GM12878 (cell line): ENCODE data around the gene ARHGAP32. TPM values are rescaled to one million over a fixed set of nuclear protein-coding genes. Genes with fewer than 3 reads are reported as not detected.

Experiments used
- ATAC-seq: fragments of 200-7000 bp; cut with Tn5 transposase; 3 replicates; pipeline ENCODE4 v1.9.1; 2020; ENCODE audit warnings: mild to moderate bottlenecking, moderate library complexity
- BruUV-seq: library from RNA; stranded (reverse); fragments of 400-500 nt; replicated peaks from 2 replicates; lab custom pipeline; 2021; lab: Mats Ljungman, UMichigan
- CTCF ChIA-PET: fragments of 300-600 bp; sonication (Branson Sonifier 250); formaldehyde crosslinking; extraction: SDS; loops from one replicate; lab custom pipeline; 2021; ENCODE audit warnings: inconsistent platforms; lab: Yijun Ruan, JAX
- POLR2A ChIA-PET: fragments of 350-600 bp; formaldehyde crosslinking; extraction: SDS; loops from one replicate; lab custom pipeline; 2021; ENCODE audit warnings: inconsistent platforms; lab: Charles Lee
- RAD21 ChIA-PET: fragments of 300-600 bp; sonication (Branson Sonifier 250); formaldehyde crosslinking; loops from one replicate; lab custom pipeline; 2023; ENCODE audit warnings: antibody characterized with exemption; ENCODE audit not compliant: unreplicated experiment; lab: Charles Lee
- SMC1A ChIA-PET: fragments of 300-600 bp; sonication (Branson Sonifier 250); formaldehyde crosslinking; loops from one replicate; lab custom pipeline; 2023; ENCODE audit not compliant: unreplicated experiment, uncharacterized antibody; lab: Charles Lee
- DNase-seq: peaks from one replicate; pipeline ENCODE4 v3.0.0-alpha.2; 2011; ENCODE audit warnings: low read depth, low spot score
- FAIRE-seq: peaks from 3 replicates; lab custom pipeline; 2011; peaks lifted over from hg19 to GRCh38; lab: Jason Lieb, UNC
- H2AFZ ChIP-seq: 2 replicates; pipeline ENCODE4 v1.6.0; 2011; ENCODE audit warnings: low read depth, low read length, control low read depth; ENCODE audit not compliant: control insufficient read depth
- H3K27ac ChIP-seq: 2 replicates; pipeline ENCODE4 v1.5.1; 2011; ENCODE audit warnings: control low read depth; ENCODE audit not compliant: control insufficient read depth, insufficient read depth
- H3K27me3 ChIP-seq, 2 experiments: replicated peaks in 1 of 2; 2 replicates each; pipeline versions ENCODE4 v1.6.0 to v1.6.1; 2011; ENCODE audit warnings: low read length in 1 of 2; ENCODE audit not compliant: control insufficient read depth in 2 of 2, insufficient read depth in 2 of 2
- H3K36me3 ChIP-seq, 2 experiments: 2 replicates each; pipeline ENCODE4 v1.5.1; 2011; ENCODE audit warnings: low read length in 1 of 2; ENCODE audit not compliant: control insufficient read depth in 2 of 2, insufficient read depth in 2 of 2
- H3K4me1 ChIP-seq: 2 replicates; pipeline ENCODE4 v1.6.1; 2011; ENCODE audit warnings: mild to moderate bottlenecking, low read length, moderate library complexity, mixed read lengths; ENCODE audit not compliant: control insufficient read depth, insufficient read depth
- H3K4me2 ChIP-seq: 2 replicates; pipeline ENCODE4 v1.6.0; 2011; ENCODE audit warnings: control low read depth; ENCODE audit not compliant: control insufficient read depth, insufficient read depth
- H3K4me3 ChIP-seq: fragments of 200-600 bp; sonication (generic); 2 replicates; pipeline ENCODE4 v1.5.1; 2016
- H3K79me2 ChIP-seq: 2 replicates; pipeline ENCODE4 v1.6.0; 2011; ENCODE audit warnings: low read length; ENCODE audit not compliant: control insufficient read depth, insufficient read depth
- H3K9ac ChIP-seq: 2 replicates; pipeline ENCODE4 v1.8.0; 2011; ENCODE audit warnings: low read length, control low read depth, mixed read lengths; ENCODE audit not compliant: control insufficient read depth, insufficient read depth
- H3K9me3 ChIP-seq: replicated peaks from 3 replicates; pipeline ENCODE4 v1.5.1; 2011; ENCODE audit warnings: mild to moderate bottlenecking, low read length; ENCODE audit not compliant: control insufficient read depth, insufficient read depth
- H4K20me1 ChIP-seq: 2 replicates; pipeline ENCODE4 v1.6.0; 2011; ENCODE audit not compliant: control insufficient read depth, insufficient read depth
- GABPA ChIP-seq: IDR thresholded peaks from 2 replicates; pipeline ENCODE4 v1.6.1; 2014; ENCODE audit warnings: antibody characterized with exemption, low read depth, mild to moderate bottlenecking, inconsistent platforms
- MYB ChIP-seq: fragments of 150-350 bp; IDR thresholded peaks from 2 replicates; pipeline ENCODE4 v1.6.1; 2014; ENCODE audit warnings: mild to moderate bottlenecking, low read depth, low read length, borderline replicate concordance
- NFXL1 ChIP-seq: fragments of 450-650 bp; IDR thresholded peaks from 2 replicates; pipeline ENCODE4 v1.6.1; 2017; ENCODE audit warnings: antibody characterized with exemption, mild to moderate bottlenecking, borderline replicate concordance
- NFYA ChIP-seq: IDR thresholded peaks from 2 replicates; pipeline ENCODE4 v1.6.1; 2011; ENCODE audit warnings: low read depth, mild to moderate bottlenecking, low read length, improper control_type of control experiment, borderline replicate concordance
- PBX3 ChIP-seq: IDR thresholded peaks from 2 replicates; pipeline ENCODE4 v1.6.1; 2011; ENCODE audit warnings: mild to moderate bottlenecking, low read depth, low read length, moderate library complexity; ENCODE audit not compliant: insufficient replicate concordance
- POLR2AphosphoS5 ChIP-seq: IDR thresholded peaks from 2 replicates; pipeline ENCODE4 v1.6.1; 2011; ENCODE audit warnings: mild to moderate bottlenecking, low read length, inconsistent platforms
- RB1 ChIP-seq: fragments of 450-650 bp; formaldehyde crosslinking; IDR thresholded peaks from 2 replicates; pipeline ENCODE4 v1.6.1; 2017; ENCODE audit warnings: mild to moderate bottlenecking, borderline replicate concordance
- SIN3A ChIP-seq: IDR thresholded peaks from 2 replicates; pipeline ENCODE4 v1.6.1; 2012; ENCODE audit warnings: low read depth, low read length, improper control_type of control experiment
- SUPT20H ChIP-seq: IDR thresholded peaks from 2 replicates; pipeline ENCODE4 v1.6.1; 2011; ENCODE audit warnings: low read depth, mild to moderate bottlenecking, low read length, moderate library complexity, borderline replicate concordance; ENCODE audit not compliant: control insufficient read depth
- SUZ12 ChIP-seq: fragments of 200-600 bp; sonication (generic); IDR thresholded peaks from one replicate; pipeline ENCODE4 v1.6.1; 2018; ENCODE audit warnings: antibody characterized with exemption, mild to moderate bottlenecking; ENCODE audit not compliant: unreplicated experiment
- ZSCAN29 ChIP-seq: fragments of 450-650 bp; IDR thresholded peaks from 2 replicates; pipeline ENCODE4 v1.6.1; 2017; ENCODE audit warnings: mild to moderate bottlenecking, moderate library complexity
- ZZZ3 ChIP-seq: IDR thresholded peaks from 2 replicates; pipeline ENCODE4 v1.6.1; 2011; ENCODE audit warnings: low read depth; ENCODE audit not compliant: control insufficient read depth, insufficient read length
- WGBS: methylation state at CpG from one replicate; pipeline ENCODE4 v1.1.6; 2016; ENCODE audit warnings: low lambda C conversion rate; ENCODE audit not compliant: insufficient replicate concordance, insufficient coverage; ENCODE audit errors: missing lambda C conversion rate; 5-methylcytosine and 5-hydroxymethylcytosine counted together
- in situ Hi-C: fragments of 300-500 bp; cut with MboI; formaldehyde crosslinking; loops from 9 replicates; pipeline ENCODE4 v1.14.3; 2018; ENCODE audit warnings: mixed read lengths
- intact Hi-C: fragments of 100-400 bp; cut with micrococcal nuclease; formaldehyde crosslinking; loops from one replicate; pipeline ENCODE4 v1.14.2; 2022; ENCODE audit not compliant: unreplicated experiment
- polyA plus RNA-seq, 11 experiments: library from polyadenylated mRNA; depleted of rRNA in 4 of 11; unstranded in 6 of 11; stranded (reverse) in 5 of 11; fragments of >200 nt; fragmentation: Nextera tagmentation in 4 of 11; fragmentation: Illumina TruSeq in 1 of 11; extraction: Ambion mirVana in 4 of 11; extraction: Trizol in 1 of 11; gene quantifications; 1 replicate in 1 of 11; 2 replicates in 10 of 11; pipeline versions ENCODE4 v1.2.1 to v1.2.3, GENCODE V29; 2011 to 2016; ENCODE audit warnings: inconsistent platforms in 2 of 11, missing spikeins in 2 of 11, low read depth in 1 of 11
- total RNA-seq, 4 experiments: library from RNA; depleted of rRNA in 3 of 4; stranded (reverse); fragments of >200 nt in 3 of 4; fragmentation: Illumina TruSeq in 1 of 4; extraction: Trizol in 1 of 4; gene quantifications; 2 replicates each; pipeline versions ENCODE4 v1.2.1 to v1.2.3, GENCODE V29; 2013 to 2021
- TF ChIP-seq, protein P1 (sequence below): fragments of 450-650 bp; IDR thresholded peaks from 2 replicates; pipeline ENCODE4 v1.6.1; 2017; ENCODE audit warnings: low read depth, mild to moderate bottlenecking, moderate library complexity

ARHGAP32 gene
- total and polyA plus RNA-seq, 10 of the 15 experiments (the other 5 are each of a cell fraction or from before 2014, with no cell fraction given) = under 0.01 to 0.46 (median 0.12) TPM; not detected in 1

DNA sequence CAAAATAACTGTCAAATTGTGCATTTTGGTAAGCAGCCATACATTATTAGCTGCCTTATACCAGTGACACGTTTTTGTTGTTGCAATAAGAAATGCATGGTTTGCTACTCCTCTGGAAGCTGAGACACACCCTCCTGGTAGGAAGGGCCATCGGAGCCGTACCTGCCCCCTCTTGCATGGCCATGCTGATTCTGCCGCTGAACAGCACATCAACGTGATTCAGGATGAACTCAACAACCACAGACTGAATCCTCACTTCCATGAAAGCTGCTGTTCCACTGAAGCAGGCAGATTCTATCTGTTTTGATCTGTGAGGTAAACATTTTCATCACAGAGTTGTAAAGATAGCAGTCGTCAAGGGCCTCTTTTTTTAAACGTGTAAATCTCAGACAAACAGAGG lies 210.9 kb downstream of the ARHGAP32 start (continued):
- TF ChIP-seq, protein P1, sequence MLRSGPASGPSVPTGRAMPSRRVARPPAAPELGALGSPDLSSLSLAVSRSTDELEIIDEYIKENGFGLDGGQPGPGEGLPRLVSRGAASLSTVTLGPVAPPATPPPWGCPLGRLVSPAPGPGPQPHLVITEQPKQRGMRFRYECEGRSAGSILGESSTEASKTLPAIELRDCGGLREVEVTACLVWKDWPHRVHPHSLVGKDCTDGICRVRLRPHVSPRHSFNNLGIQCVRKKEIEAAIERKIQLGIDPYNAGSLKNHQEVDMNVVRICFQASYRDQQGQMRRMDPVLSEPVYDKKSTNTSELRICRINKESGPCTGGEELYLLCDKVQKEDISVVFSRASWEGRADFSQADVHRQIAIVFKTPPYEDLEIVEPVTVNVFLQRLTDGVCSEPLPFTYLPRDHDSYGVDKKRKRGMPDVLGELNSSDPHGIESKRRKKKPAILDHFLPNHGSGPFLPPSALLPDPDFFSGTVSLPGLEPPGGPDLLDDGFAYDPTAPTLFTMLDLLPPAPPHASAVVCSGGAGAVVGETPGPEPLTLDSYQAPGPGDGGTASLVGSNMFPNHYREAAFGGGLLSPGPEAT = no peak
- TF ChIP-seq GABPA (no peak), MYB (no peak), SUPT20H (no peak)

DNA sequence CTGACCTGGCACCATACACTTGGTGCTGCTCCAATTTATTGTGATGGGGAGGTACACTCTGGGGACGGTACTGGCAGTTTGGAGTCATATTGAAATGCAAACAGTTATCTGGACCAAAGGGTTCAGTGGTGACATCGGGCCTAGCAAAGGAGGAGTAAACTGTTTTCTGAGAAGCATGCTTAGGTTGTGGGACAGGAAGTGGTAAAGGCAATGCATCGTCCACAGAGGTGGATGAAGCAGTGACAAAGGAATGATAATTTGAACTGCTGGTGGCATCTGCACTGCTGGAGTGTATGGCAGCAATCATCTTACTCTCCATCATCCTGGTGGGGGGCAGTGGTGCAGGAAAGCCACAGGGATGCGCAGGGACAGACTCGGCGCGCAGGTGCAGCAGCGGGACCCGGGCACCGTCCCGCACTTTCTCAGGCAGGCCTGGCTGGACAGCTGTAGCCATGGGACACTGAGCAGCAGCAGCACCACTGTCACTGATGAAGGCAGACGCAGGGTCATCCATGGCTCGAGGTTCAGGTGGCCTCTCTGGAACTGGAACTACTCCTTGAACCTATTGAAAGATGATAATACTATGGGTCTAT lies 221.4 kb downstream of the ARHGAP32 start:
- Histone ChIP-seq H3K9ac (no peak overlapping the region), H3K27me3 (no peaks in the 10 kb centered on the region), H2AFZ (no peak overlapping the region), H3K4me1 (0 out of 2 replicates have a peak, but pooled peaks cover under 1% of the 10 kb centered on the region), H3K4me3 (no peak overlapping the region), H3K27ac (no peak overlapping the region), H3K36me3 (no peaks in the 10 kb centered on the region; a peak in 1 of 4 replicates), H4K20me1 (no peaks in the 10 kb centered on the region), H3K9me3 (no peaks in the 10 kb centered on the region), H3K4me2 (no peak overlapping the region), H3K79me2 (no peaks in the 10 kb centered on the region)
- no TSS peak for BruUV-seq
- no peak for DNase-seq
- SMC1A ChIA-PET = no interaction called here
- POLR2A ChIA-PET = no interaction called here
- FAIRE-seq = no peak
- TF ChIP-seq SUZ12 (no peak), RB1 (no peak), NFXL1 (no peak), PBX3 (no peak), ZZZ3 (no peak), ZSCAN29 (no peak), SIN3A (no peak), POLR2AphosphoS5 (no peak), NFYA (no peak)
- WGBS = 60% methylated on average over 13 of the region's 13 CpGs
- CTCF ChIA-PET = interaction anchor here (1.0 kb wide), 1 partner anchor 15 kb away, joined by 3 read pairs; no protein-coding TSS in a partner anchor
- no peak for ATAC-seq
- in situ Hi-C loops (no loop called here), intact Hi-C loops (no loop called here)
- RAD21 ChIA-PET = no interaction called here
